Activated B cell treated with CpG ODN at 0.5 μM for 24 hours (primary cell): Measurements from ENCODE around the gene MYO16. TPM values are rescaled to one million over a fixed set of nuclear protein-coding genes. Genes with fewer than 3 reads are reported as not detected.

ENCODE experiments used
- ATAC-seq: fragments of 200-7000 bp; cut with Tn5 transposase; one replicate; pipeline ENCODE4 v1.10.0; 2021; ENCODE audit warnings: low read depth, mild to moderate bottlenecking, moderate library complexity
- CTCF ChIA-PET: fragments of 350-600 bp; sonication (Branson Sonifier 250); formaldehyde crosslinking; loops from one replicate; lab custom pipeline; 2021; ENCODE audit warnings: antibody characterized with exemption; lab: Charles Lee
- POLR2A ChIA-PET: fragments of 350-600 bp; sonication (Branson Sonifier 250); formaldehyde crosslinking; loops from one replicate; lab custom pipeline; 2021; ENCODE audit warnings: antibody characterized with exemption; lab: Charles Lee
- DNase-seq: peaks from one replicate; pipeline ENCODE4 v3.0.0; 2022
- H3K27ac Mint-ChIP-seq: one replicate; pipeline ENCODE4 v1.8.0; 2020; ENCODE audit warnings: mixed read lengths
- H3K27me3 Mint-ChIP-seq: one replicate; pipeline ENCODE4 v1.8.0; 2021; ENCODE audit warnings: mixed read lengths
- H3K36me3 Mint-ChIP-seq: one replicate; pipeline ENCODE4 v1.8.0; 2021; ENCODE audit warnings: low read depth, mixed read lengths
- H3K4me1 Mint-ChIP-seq: one replicate; pipeline ENCODE4 v1.8.0; 2021; ENCODE audit warnings: mixed read lengths
- H3K4me3 Mint-ChIP-seq: one replicate; pipeline ENCODE4 v1.8.0; 2020; ENCODE audit warnings: mild to moderate bottlenecking, mixed read lengths
- H3K9me3 Mint-ChIP-seq: one replicate; pipeline ENCODE4 v1.8.0; 2020; ENCODE audit warnings: mixed read lengths
- intact Hi-C: fragments of 100-400 bp; cut with micrococcal nuclease; formaldehyde crosslinking; loops from one replicate; pipeline ENCODE4 v1.15.1; 2024
- total RNA-seq: library from RNA; stranded (reverse); gene quantifications from 2 replicates; pipeline ENCODE4 v1.2.3, GENCODE V29; 2022
- TF ChIP-seq, protein P1 (sequence below): fragments of 200-600 bp; IDR thresholded peaks from one replicate; pipeline ENCODE4 v1.8.0; 2022; ENCODE audit warnings: antibody characterized with exemption, mild to moderate bottlenecking

MYO16 gene
- total RNA-seq, 1 donor from 2014 or later, result not detected

DNA sequence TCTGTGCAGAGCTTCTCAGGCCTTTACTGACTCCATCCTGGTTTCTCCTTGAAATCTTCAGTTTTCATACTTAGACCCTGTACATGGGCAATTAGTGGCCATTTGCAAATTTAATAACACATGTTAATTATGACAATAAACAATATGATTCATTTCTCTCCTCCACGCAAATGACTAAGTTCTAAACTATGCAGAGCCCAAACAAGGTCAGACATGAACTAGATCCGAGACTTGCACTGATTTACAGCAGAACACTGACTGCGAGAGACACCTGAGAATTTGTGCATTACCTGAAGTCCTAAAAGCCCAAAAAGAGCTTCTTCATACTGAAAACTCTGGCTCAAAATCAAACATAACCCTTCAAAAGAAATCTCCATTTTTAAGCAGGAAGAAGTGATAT is 521.8 kb downstream of the MYO16 start:
- Mint-ChIP-seq H3K9me3 (no peaks in the 10 kb centered on the region), H3K27ac (no peak overlapping the region), H3K4me1 (no peaks in the 10 kb centered on the region), H3K36me3 (no peaks in the 10 kb centered on the region), H3K4me3 (no peak overlapping the region), H3K27me3 (peaks cover 3% of the 10 kb centered on the region)
- ATAC-seq (no peak), DNase-seq (no peak)
- intact Hi-C loops, result no loop called here
- CTCF ChIA-PET, result no interaction called here
- POLR2A ChIA-PET, result no interaction called here
- TF ChIP-seq, protein P1, sequence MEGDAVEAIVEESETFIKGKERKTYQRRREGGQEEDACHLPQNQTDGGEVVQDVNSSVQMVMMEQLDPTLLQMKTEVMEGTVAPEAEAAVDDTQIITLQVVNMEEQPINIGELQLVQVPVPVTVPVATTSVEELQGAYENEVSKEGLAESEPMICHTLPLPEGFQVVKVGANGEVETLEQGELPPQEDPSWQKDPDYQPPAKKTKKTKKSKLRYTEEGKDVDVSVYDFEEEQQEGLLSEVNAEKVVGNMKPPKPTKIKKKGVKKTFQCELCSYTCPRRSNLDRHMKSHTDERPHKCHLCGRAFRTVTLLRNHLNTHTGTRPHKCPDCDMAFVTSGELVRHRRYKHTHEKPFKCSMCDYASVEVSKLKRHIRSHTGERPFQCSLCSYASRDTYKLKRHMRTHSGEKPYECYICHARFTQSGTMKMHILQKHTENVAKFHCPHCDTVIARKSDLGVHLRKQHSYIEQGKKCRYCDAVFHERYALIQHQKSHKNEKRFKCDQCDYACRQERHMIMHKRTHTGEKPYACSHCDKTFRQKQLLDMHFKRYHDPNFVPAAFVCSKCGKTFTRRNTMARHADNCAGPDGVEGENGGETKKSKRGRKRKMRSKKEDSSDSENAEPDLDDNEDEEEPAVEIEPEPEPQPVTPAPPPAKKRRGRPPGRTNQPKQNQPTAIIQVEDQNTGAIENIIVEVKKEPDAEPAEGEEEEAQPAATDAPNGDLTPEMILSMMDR, result no peak

DNA sequence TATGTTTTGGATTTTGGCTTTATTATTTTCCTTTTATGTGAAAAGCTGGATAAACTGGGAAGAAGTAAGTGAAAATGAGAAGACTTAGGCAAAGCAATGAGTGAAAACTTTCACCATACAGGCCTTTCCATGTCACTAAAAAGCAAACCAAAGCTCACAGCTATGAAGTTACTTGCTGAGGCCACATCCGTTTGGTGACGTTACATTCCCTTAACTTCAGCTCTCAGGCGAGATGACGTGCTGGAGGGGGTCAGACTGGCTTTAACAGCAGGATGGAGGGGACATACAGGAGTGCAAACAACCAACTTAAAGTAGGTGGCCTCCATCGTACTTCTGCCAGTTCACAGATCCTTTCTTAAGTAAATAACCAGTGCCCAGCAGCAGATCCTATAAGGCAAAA is 522.3 kb downstream of the MYO16 start:
- H3K36me3 Mint-ChIP-seq, result no peaks in the 10 kb centered on the region
- POLR2A ChIA-PET, result no interaction called here
- CTCF ChIA-PET, result no interaction called here
- no peaks in the 10 kb centered on the region for H3K4me1 Mint-ChIP-seq
- no peak overlapping the region for H3K4me3 Mint-ChIP-seq
- H3K27me3 Mint-ChIP-seq, result peaks cover 5% of the 10 kb centered on the region
- ATAC-seq (no peak), DNase-seq (no peak)
- intact Hi-C loops, result no loop called here
- H3K27ac Mint-ChIP-seq, result no peak overlapping the region
- no peaks in the 10 kb centered on the region for H3K9me3 Mint-ChIP-seq
- TF ChIP-seq, protein P1, result no peak

DNA sequence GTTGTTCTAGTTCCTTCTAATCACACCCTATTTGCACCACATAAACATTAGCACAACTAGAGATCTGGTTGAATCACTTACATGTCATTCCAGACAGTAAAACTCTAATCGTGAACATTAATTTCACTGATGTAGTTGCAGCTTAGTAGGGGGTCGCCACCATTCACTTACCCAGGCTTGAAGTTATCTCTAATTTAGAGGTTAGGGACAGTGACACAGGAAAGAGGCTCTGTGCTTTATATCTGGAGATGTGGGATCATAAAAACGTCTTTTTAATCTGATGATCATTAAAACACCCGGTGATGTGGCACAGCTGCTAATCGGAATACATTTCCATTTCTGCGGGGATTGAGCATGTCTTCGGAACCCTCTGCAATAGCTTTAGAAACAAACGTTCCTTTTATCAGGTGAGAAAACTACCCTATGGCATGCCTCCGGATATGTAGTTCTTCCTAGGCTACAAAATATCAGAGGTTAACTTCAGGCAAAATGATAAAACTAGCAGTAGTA is 523.0 kb downstream of the MYO16 start:
- H3K4me1 Mint-ChIP-seq, result no peaks in the 10 kb centered on the region
- peaks cover 11% of the 10 kb centered on the region for H3K27me3 Mint-ChIP-seq
- no peak overlapping the region for H3K27ac Mint-ChIP-seq
- intact Hi-C loops, result no loop called here
- ATAC-seq (no peak), DNase-seq (no peak)
- ChIA-PET POLR2A (no interaction called here), CTCF (no interaction called here)
- no peaks in the 10 kb centered on the region for H3K9me3 Mint-ChIP-seq
- H3K4me3 Mint-ChIP-seq, result no peak overlapping the region
- no peaks in the 10 kb centered on the region for H3K36me3 Mint-ChIP-seq
- TF ChIP-seq, protein P1, result no peak

DNA sequence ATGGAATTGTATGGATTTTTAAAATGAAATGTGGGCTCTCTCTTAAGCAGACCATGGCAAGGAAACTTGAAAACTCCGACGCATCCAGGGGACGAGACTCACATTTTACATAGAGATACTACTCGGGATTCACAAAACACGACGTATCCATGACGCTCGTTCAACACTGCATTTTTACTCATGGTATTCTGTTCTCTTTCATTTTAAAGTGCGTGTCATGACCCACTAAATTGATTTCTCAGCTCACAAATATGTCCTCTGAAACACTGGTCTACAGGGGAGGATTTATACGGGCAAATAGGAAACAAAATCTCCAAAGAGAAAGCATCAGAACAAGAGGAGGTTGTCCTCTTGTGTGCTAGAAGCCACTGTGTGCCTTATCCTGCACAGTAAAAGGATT is 523.5 kb downstream of the MYO16 start:
- H3K4me1 Mint-ChIP-seq, result no peaks in the 10 kb centered on the region
- H3K27ac Mint-ChIP-seq, result no peak overlapping the region
- ChIA-PET CTCF (no interaction called here), POLR2A (no interaction called here)
- no peak overlapping the region for H3K4me3 Mint-ChIP-seq
- peaks cover 17% of the 10 kb centered on the region for H3K27me3 Mint-ChIP-seq
- ATAC-seq (no peak), DNase-seq (no peak)
- no peaks in the 10 kb centered on the region for H3K9me3 Mint-ChIP-seq
- intact Hi-C loops, result no loop called here
- TF ChIP-seq, protein P1, result no peak
- H3K36me3 Mint-ChIP-seq, result no peaks in the 10 kb centered on the region

DNA sequence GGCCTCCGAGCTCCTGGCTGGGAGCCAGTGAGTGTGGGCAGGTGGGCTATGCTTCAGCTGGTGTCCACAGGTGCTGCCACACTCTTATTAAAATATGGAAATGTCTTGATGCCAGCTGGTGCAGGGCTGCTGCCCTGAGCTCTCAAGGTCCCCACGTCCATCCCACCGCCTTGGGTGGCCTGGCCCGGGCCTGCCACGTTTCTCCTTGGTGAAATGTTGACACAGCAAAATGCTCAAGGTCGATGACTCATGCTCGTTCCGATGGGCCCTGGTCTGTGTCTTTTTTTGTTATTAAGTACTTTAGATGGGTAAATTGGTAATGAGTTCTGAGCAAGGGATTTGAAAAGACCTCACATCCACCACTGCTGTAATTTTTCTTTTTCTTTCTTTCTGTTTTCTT is 524.7 kb downstream of the MYO16 start:
- intact Hi-C loops, result no loop called here
- ChIA-PET CTCF (no interaction called here), POLR2A (no interaction called here)
- Mint-ChIP-seq H3K4me1 (no peaks in the 10 kb centered on the region), H3K27me3 (peaks cover 22% of the 10 kb centered on the region), H3K36me3 (no peaks in the 10 kb centered on the region), H3K27ac (no peak overlapping the region), H3K9me3 (no peaks in the 10 kb centered on the region), H3K4me3 (no peak overlapping the region)
- no peak for DNase-seq
- TF ChIP-seq, protein P1, result no peak
- ATAC-seq, result no peak
